HT1080 (cell line): ENCODE results near the gene MYADML2. TPM values are rescaled to one million over a fixed set of nuclear protein-coding genes. Genes with fewer than 3 reads are reported as not detected.
A peak's percentile ranks its signal among the peaks of the same experiment; 100 is the strongest.
"Not testable (repeated sequence)": the region's sequence is repeated elsewhere in the genome, so short reads cannot be mapped to it uniquely, and the experiment has no call there.

Experiments used
- DNase-seq: peaks from one replicate; pipeline ENCODE4 v3.0.0-alpha.2; 2015; ENCODE audit warnings: low read depth
- polyA plus RNA-seq, 2 experiments: library from polyadenylated mRNA; depleted of rRNA; stranded (reverse); fragments of >200 nt; gene quantifications; 2 replicates each; pipeline ENCODE4 v1.2.3, GENCODE V29; 2015
- total RNA-seq: library from RNA; depleted of rRNA; stranded (reverse); fragments of >200 nt; shearing (Covaris generic); gene quantifications from 2 replicates; pipeline ENCODE4 v1.2.3, GENCODE V29; 2014; rRNA removed

Gene MYADML2
- total RNA-seq, result not detected in 2 replicates
- polyA plus RNA-seq (2015; cell fraction: cytosol; rRNA removed), result not detected in 2 replicates
- 0.10 TPM in 1 of 2 replicates, not detected in the other for polyA plus RNA-seq (2015; cell fraction: nucleus; rRNA removed)

GRCh38 chr17:81947189-81947588, at the start of gene MYADML2:
Gene MYADML2 (minus strand): TSS chr17:81947233. CDS start chr17:81941741, 5,492 bp downstream.
- no peak for DNase-seq

- no peak for DNase-seq
Observed at GRCh38 chr17:81996232-81996756, 49.3 kb upstream of the MYADML2 start.

DNA sequence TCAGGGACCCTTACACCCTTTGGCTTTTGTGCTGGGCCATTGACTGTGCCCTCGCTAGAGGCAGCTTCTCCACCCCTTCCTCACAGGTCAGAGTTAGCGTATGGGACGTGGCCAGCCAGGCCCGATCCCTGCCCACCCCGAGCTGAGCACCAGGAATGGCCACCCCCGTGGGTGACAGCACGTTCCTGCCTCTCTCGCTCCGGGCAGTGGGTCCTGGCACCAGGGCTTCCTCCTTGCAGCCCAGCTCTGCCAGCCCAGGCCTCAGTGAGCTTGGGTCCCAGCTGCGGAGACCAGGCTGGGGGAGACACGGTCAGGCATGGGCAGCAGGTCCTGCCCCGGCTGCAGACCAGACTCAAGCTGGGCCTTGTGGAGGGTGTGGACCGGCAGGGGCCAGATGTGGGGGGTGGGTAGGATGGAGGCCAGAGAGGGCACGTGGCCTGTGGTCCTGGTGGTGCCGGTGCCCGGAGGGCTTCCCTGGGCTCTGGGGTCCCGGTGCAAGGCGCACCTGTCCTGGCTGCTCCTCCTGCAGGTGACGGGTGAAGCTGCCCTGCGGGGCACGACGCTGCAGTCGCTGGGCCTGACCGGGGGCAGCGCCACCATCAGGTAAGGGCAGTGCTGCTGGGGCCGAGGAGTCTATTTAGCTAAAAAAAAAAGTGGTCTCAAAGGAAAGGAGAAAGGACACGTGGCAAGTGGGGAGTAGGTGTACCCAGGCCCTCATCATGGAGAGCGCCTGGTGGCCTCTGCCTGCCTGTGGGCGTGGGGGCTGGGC, 48.6 kb upstream of the MYADML2 start:
- DNase-seq, result no peak

- no peak for DNase-seq
Observed at GRCh38 chr17:81994593-81995462, 47.8 kb upstream of the MYADML2 start.

DNA sequence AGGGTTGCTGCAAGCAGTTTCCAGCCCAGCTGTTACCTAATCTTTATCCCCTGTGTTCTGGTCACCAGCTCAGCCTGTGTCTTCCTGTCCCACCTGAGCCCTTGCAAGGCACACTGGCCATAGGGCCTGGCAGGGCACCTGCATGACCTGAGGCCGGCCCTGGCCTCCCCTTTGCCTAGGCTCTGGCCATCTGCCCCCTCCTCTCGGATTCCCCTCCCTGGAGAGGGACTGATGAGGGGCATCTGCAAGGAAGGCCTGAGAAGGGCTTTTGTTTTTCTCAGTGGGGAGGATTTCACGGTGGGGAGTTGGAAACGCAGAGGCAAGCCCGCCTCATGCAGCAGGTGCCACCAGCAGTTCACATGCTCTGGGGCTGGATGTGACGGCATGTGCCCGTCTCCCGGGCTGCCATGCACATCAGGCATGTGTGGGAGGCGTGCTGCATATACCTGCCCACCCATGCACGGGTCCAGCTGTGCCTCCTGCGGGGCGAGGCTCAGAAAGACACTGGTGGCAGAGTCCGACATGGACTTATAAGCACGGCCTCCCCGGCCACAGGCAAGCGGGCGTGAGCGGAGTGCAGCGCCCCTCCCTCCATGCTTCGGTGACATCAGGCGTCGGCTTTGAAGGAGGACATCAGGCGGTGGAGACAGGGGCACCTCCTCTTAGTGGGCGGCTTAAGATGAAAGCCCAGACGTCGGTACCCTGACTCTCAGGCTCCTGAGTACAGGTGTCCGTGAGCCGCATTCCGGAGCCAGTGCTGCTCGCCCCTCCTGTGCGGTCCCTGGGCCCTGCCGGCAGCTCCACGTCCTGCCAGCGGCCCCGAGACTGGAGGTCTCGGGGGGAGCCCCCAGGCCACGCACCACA, 46.9 kb upstream of the MYADML2 start:
- no peak for DNase-seq

DNA sequence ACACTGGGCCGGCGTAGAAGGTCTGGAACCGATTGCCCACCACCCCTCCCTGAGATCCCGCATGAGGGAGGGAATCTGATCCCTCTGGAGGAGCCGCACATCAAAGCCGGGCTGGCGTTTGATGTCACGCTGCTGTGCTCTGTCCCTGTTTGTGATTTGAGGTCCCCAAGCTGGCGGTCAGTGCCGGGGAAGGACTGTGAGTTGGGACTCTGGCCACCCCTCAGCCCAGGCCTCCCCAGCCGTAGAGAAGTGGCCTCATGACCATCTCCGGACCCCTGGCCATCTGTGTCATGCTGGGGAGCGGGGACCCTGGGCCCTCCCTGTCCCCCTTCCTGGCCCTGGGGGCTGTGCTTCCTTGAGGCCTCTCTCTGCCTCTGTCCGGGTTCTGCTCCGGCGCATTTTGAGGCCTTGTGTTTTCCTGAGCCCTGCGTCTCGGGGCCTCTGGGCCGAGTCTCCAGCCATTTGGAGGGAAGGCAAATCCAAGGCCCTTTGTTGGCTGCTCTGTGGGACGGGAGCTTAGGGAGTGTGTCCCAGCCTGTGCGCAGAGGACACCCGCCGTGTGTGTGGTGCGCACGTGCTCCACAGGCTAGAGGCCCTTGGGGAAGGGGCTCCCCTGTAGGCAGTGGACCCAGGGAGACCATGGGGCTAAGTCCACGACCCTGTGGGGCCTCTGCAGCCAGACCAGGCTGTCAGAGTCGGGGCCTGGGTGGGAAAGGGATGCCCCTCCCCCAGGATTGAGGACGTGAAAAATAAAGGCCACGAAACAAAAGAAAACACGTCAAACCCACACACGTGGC, 45.5 kb upstream of the MYADML2 start:
- no peak for DNase-seq

- DNase-seq, result no peak
Observed at GRCh38 chr17:81991684-81992305, 44.8 kb upstream of the MYADML2 start.

GRCh38 chr17:81990836-81991683, 44.0 kb upstream of the MYADML2 start:
- no peak for DNase-seq

DNA sequence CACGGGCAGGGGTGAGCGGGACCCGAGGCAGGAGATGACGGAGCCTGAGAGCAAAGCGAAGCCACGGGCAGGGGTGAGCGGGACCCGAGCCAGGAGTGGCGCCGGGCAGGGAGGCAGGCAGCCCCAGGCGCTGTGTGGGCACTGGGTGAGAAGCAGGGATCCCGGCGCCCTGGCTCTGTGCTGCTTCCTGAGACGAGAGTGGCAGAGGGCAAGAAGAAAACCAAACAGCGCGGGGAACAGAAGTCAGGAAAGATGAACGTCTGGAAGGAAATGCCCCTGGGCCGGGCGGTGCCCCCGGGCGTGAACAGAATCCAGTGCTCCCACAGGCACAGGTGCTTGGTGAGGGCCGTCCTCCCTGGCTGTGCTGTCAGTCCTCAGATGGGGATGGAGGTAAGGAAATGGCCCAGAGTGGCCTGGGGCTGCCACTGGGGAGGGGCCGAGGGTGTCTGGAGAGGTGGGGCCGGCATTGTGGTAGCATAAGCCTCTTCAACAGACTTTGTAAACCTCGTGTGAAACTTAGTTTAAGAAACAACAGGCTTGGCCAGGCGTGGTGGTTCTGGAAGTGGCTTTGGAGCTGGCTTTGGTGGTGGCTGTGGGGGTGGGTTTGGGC, 40.2 kb upstream of the MYADML2 start:
- DNase-seq, result no peak

GRCh38 chr17:81986606-81987005, 39.6 kb upstream of the MYADML2 start:
- DNase-seq, result no peak

- no peak for DNase-seq
Observed at GRCh38 chr17:81984773-81985410, 37.9 kb upstream of the MYADML2 start.

GRCh38 chr17:81983639-81984373, 36.8 kb upstream of the MYADML2 start:
- no peak for DNase-seq

- DNase-seq, result no peak
Observed at GRCh38 chr17:81983011-81983638, 36.1 kb upstream of the MYADML2 start.

DNA sequence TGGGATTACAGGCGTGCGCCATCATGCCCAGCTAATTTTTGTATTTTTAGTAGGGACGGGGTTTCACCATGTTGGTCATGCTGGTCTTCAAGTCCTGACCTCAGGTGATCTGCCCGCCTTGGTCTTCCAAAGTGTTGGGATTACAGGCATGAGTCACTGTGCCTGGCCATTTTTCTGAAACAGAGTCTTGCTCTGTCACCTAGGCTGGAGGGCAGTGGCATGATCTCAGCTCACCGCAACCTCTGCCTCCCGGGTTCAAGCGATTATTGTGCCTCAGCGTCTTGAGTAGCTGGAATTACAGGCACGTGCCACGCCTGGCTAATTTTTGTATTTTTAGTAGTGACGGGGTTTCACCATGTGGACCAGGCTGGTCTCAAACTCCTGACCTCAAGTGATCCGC, 34.5 kb upstream of the MYADML2 start:
- DNase-seq, result not testable (repeated sequence)

- peak; percentile 26 for DNase-seq
Observed at GRCh38 chr17:81980707-81981343, 33.8 kb upstream of the MYADML2 start.

- DNase-seq, result no peak
Observed at GRCh38 chr17:81980122-81980521, 33.1 kb upstream of the MYADML2 start.
